A549 (cell line): ENCODE data around the gene CAMLG.

Source experiments
- CBX8 ChIP-seq: fragments of 200-600 bp; sonication (generic); IDR thresholded peaks from 2 replicates; pipeline ENCODE4 v1.6.1; 2016
- CHD2 ChIP-seq: fragments of 150-350 bp; IDR thresholded peaks from 2 replicates; pipeline ENCODE4 v1.6.1; 2014; ENCODE audit warnings: low read length; ENCODE audit not compliant: partially characterized antibody
- EP300 ChIP-seq, 2 experiments: fragments of >200 bp; sonication (Bioruptor Twin); formaldehyde crosslinking; IDR thresholded peaks; 2 replicates in 1 of 2; 3 replicates in 1 of 2; pipeline ENCODE4 v1.6.1; 2016 to 2017
- PHF8 ChIP-seq: fragments of 200-600 bp; sonication (generic); IDR thresholded peaks from 2 replicates; pipeline ENCODE4 v1.6.1; 2016; ENCODE audit warnings: low read depth, mild to moderate bottlenecking, antibody characterized with exemption, moderate library complexity, borderline replicate concordance
- USF2 ChIP-seq: fragments of 450-650 bp; IDR thresholded peaks from 2 replicates; pipeline ENCODE4 v1.6.1; 2014; ENCODE audit warnings: antibody characterized with exemption
- TF ChIP-seq, protein P1 (sequence below): fragments of 200-600 bp; sonication (generic); IDR thresholded peaks from 2 replicates; pipeline ENCODE4 v1.6.1; 2016; ENCODE audit warnings: antibody characterized with exemption, mild to moderate bottlenecking, moderate library complexity
- TF ChIP-seq, protein P2 (sequence below): fragments of >200 bp; sonication (Bioruptor Twin); formaldehyde crosslinking; IDR thresholded peaks from 3 replicates; pipeline ENCODE4 v1.5.1; 2016

- TF ChIP-seq EP300 (IDR thresholded peaks at IDR 0.05) (no peak), CHD2 (no peak), CBX8 (no peak), USF2 (no peak), PHF8 (no peak)
- TF ChIP-seq, protein P1, sequence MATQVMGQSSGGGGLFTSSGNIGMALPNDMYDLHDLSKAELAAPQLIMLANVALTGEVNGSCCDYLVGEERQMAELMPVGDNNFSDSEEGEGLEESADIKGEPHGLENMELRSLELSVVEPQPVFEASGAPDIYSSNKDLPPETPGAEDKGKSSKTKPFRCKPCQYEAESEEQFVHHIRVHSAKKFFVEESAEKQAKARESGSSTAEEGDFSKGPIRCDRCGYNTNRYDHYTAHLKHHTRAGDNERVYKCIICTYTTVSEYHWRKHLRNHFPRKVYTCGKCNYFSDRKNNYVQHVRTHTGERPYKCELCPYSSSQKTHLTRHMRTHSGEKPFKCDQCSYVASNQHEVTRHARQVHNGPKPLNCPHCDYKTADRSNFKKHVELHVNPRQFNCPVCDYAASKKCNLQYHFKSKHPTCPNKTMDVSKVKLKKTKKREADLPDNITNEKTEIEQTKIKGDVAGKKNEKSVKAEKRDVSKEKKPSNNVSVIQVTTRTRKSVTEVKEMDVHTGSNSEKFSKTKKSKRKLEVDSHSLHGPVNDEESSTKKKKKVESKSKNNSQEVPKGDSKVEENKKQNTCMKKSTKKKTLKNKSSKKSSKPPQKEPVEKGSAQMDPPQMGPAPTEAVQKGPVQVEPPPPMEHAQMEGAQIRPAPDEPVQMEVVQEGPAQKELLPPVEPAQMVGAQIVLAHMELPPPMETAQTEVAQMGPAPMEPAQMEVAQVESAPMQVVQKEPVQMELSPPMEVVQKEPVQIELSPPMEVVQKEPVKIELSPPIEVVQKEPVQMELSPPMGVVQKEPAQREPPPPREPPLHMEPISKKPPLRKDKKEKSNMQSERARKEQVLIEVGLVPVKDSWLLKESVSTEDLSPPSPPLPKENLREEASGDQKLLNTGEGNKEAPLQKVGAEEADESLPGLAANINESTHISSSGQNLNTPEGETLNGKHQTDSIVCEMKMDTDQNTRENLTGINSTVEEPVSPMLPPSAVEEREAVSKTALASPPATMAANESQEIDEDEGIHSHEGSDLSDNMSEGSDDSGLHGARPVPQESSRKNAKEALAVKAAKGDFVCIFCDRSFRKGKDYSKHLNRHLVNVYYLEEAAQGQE = no peak
- TF ChIP-seq, protein P2, sequence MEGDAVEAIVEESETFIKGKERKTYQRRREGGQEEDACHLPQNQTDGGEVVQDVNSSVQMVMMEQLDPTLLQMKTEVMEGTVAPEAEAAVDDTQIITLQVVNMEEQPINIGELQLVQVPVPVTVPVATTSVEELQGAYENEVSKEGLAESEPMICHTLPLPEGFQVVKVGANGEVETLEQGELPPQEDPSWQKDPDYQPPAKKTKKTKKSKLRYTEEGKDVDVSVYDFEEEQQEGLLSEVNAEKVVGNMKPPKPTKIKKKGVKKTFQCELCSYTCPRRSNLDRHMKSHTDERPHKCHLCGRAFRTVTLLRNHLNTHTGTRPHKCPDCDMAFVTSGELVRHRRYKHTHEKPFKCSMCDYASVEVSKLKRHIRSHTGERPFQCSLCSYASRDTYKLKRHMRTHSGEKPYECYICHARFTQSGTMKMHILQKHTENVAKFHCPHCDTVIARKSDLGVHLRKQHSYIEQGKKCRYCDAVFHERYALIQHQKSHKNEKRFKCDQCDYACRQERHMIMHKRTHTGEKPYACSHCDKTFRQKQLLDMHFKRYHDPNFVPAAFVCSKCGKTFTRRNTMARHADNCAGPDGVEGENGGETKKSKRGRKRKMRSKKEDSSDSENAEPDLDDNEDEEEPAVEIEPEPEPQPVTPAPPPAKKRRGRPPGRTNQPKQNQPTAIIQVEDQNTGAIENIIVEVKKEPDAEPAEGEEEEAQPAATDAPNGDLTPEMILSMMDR = no peak
Observed at GRCh38 chr5:134784946-134785620, 46.7 kb downstream of the CAMLG start.
